Mesenchymal stem cell (in vitro differentiated cells and primary cell): ENCODE results near the gene KCNK13.
"Not testable (repeated sequence)": the region's sequence is repeated elsewhere in the genome, so short reads cannot be mapped to it uniquely, and the experiment has no call there.

Source experiments
- DNase-seq: peaks from one replicate; pipeline ENCODE4 v3.0.0-alpha.2; 2013
- H2AFZ ChIP-seq: one replicate; pipeline ENCODE4 v1.6.1; 2013; ENCODE audit warnings: low read depth, mild to moderate bottlenecking, control low read depth, inconsistent platforms, low read length, moderate library complexity
- H2AK5ac ChIP-seq: 2 replicates; pipeline ENCODE4 v1.6.1; 2013; ENCODE audit warnings: low read length, moderate library complexity, mild to moderate bottlenecking, inconsistent platforms; ENCODE audit not compliant: severe bottlenecking
- H2BK120ac ChIP-seq: one replicate; pipeline ENCODE4 v1.6.1; 2013; ENCODE audit warnings: low read depth, mild to moderate bottlenecking, inconsistent platforms, low read length, moderate library complexity
- H2BK12ac ChIP-seq, 2 experiments: one replicate each; pipeline ENCODE4 v1.6.1; 2013; ENCODE audit warnings: inconsistent platforms in 2 of 2, low read length in 2 of 2, mild to moderate bottlenecking in 2 of 2, moderate library complexity in 2 of 2, control low read depth in 1 of 2
- H2BK15ac ChIP-seq: one replicate; pipeline ENCODE4 v1.6.1; 2013; ENCODE audit warnings: mild to moderate bottlenecking, low read depth, inconsistent platforms; ENCODE audit not compliant: poor library complexity, severe bottlenecking
- H2BK5ac ChIP-seq: 2 replicates; pipeline ENCODE4 v1.6.1; 2013; ENCODE audit warnings: low read depth, mild to moderate bottlenecking, low read length, control low read depth, inconsistent platforms; ENCODE audit not compliant: poor library complexity, severe bottlenecking
- H3K14ac ChIP-seq, 2 experiments: one replicate each; pipeline ENCODE4 v1.6.1; 2013; ENCODE audit warnings: inconsistent platforms in 2 of 2, low read length in 2 of 2, control low read depth in 1 of 2, mild to moderate bottlenecking in 1 of 2, moderate library complexity in 1 of 2
- H3K18ac ChIP-seq, 2 experiments: one replicate each; pipeline ENCODE4 v1.6.1; 2013; ENCODE audit warnings: inconsistent platforms in 2 of 2, low read length in 2 of 2, control low read depth in 1 of 2, low read depth in 1 of 2, mild to moderate bottlenecking in 1 of 2
- H3K23ac ChIP-seq, 2 experiments: one replicate each; pipeline ENCODE4 v1.6.1; 2013; ENCODE audit warnings: inconsistent platforms in 2 of 2, low read length in 2 of 2, mild to moderate bottlenecking in 2 of 2, moderate library complexity in 2 of 2, control low read depth in 1 of 2
- H3K27ac ChIP-seq: 2 replicates; pipeline ENCODE4 v1.5.1; 2013; ENCODE audit warnings: mild to moderate bottlenecking, moderate library complexity, low read length, control low read depth, inconsistent platforms; ENCODE audit not compliant: poor library complexity, severe bottlenecking
- H3K27me3 ChIP-seq, 2 experiments: 2 replicates each; pipeline versions ENCODE4 v1.6.1 to v1.7.0; 2013; ENCODE audit warnings: low read length in 2 of 2, mild to moderate bottlenecking in 2 of 2, moderate library complexity in 2 of 2, control low read depth in 1 of 2, inconsistent platforms in 1 of 2; ENCODE audit not compliant: control insufficient read depth in 1 of 2, insufficient read depth in 1 of 2
- H3K36me3 ChIP-seq, 2 experiments: 2 replicates each; pipeline versions ENCODE4 v1.6.1 to v1.7.0; 2013; ENCODE audit warnings: low read length in 2 of 2, control low read depth in 1 of 2, inconsistent platforms in 1 of 2, low read depth in 1 of 2, mild to moderate bottlenecking in 1 of 2; ENCODE audit not compliant: insufficient read depth in 2 of 2, control insufficient read depth in 1 of 2
- H3K4ac ChIP-seq, 2 experiments: one replicate each; pipeline ENCODE4 v1.6.1; 2013; ENCODE audit warnings: inconsistent platforms in 2 of 2, low read length in 2 of 2, mild to moderate bottlenecking in 2 of 2, moderate library complexity in 2 of 2, control low read depth in 1 of 2, low read depth in 1 of 2
- H3K4me1 ChIP-seq: 2 replicates; pipeline ENCODE4 v1.6.1; 2013; ENCODE audit warnings: low read depth, low read length, control low read depth; ENCODE audit not compliant: control insufficient read depth, insufficient read depth
- H3K4me2 ChIP-seq: 2 replicates; pipeline ENCODE4 v1.6.1; 2013; ENCODE audit warnings: low read length, mild to moderate bottlenecking, inconsistent platforms; ENCODE audit not compliant: poor library complexity, severe bottlenecking
- H3K4me3 ChIP-seq, 2 experiments: 2 replicates each; pipeline versions ENCODE4 v1.5.1 to v1.7.0; 2013; ENCODE audit warnings: low read length in 2 of 2, mild to moderate bottlenecking in 2 of 2, control low read depth in 1 of 2, low read depth in 1 of 2; ENCODE audit not compliant: insufficient read depth in 1 of 2
- H3K79me1 ChIP-seq: replicated peaks from 2 replicates; pipeline ENCODE4 v1.6.1; 2013; ENCODE audit warnings: mild to moderate bottlenecking, control low read depth, low read length, inconsistent platforms; ENCODE audit not compliant: poor library complexity, severe bottlenecking
- H3K9ac ChIP-seq: 2 replicates; pipeline ENCODE4 v1.7.0; 2013; ENCODE audit warnings: mild to moderate bottlenecking, low read length, moderate library complexity
- H3K9me3 ChIP-seq: 2 replicates; pipeline ENCODE4 v1.7.0; 2013; ENCODE audit warnings: mild to moderate bottlenecking, low read length; ENCODE audit not compliant: control insufficient read depth
- H4K8ac ChIP-seq: one replicate; pipeline ENCODE4 v1.6.1; 2013; ENCODE audit warnings: inconsistent platforms, mild to moderate bottlenecking, low read length, moderate library complexity
- H4K91ac ChIP-seq: one replicate; pipeline ENCODE4 v1.6.1; 2013; ENCODE audit warnings: mild to moderate bottlenecking, low read length, inconsistent platforms
- WGBS: methylation state at CpG from one replicate; pipeline ENCODE4 v1.1.7; 2013; ENCODE audit warnings: mixed read lengths; 5-methylcytosine and 5-hydroxymethylcytosine counted together

Gene KCNK13

GRCh38 chr14:90204516-90204915 lies 142.7 kb downstream of the KCNK13 start:
- Histone ChIP-seq H3K9ac (no peak overlapping the region), H3K27ac (no peak overlapping the region), H2BK12ac (no peak overlapping the region), H2BK15ac (no peak overlapping the region), H3K4me2 (no peak overlapping the region), H4K91ac (no peak overlapping the region), H4K8ac (no peak overlapping the region), H3K4ac (no peak overlapping the region), H3K4me1 (no peaks in the 10 kb centered on the region), H3K9me3 (peaks cover 5% of the 10 kb centered on the region), H2AK5ac (no peak overlapping the region), H2BK120ac (no peak overlapping the region), H3K23ac (no peak overlapping the region), H3K27me3 (no peaks in the 10 kb centered on the region), H2AFZ (no peak overlapping the region), H3K4me3 (no peak overlapping the region), H3K18ac (no peak overlapping the region), H3K79me1 (no peaks in the 10 kb centered on the region), H2BK5ac (no peak overlapping the region), H3K14ac (no peak overlapping the region), H3K36me3 (no peaks in the 10 kb centered on the region)
- no peak for DNase-seq

GRCh38 chr14:90213099-90213748 lies 151.4 kb downstream of the KCNK13 start:
- WGBS = 74% methylated on average over 7 of the region's 7 CpGs
- Histone ChIP-seq H2BK15ac (no peak overlapping the region), H3K4me2 (no peak overlapping the region)

GRCh38 chr14:90228478-90228877 lies 166.7 kb downstream of the KCNK13 start:
- Histone ChIP-seq H3K9ac (no peak overlapping the region), H3K4me3 (no peak overlapping the region), H3K4me1 (no peaks in the 10 kb centered on the region), H3K4ac (no peak overlapping the region), H3K18ac (no peak overlapping the region), H3K14ac (no peak overlapping the region), H2BK12ac (no peak overlapping the region), H2BK15ac (no peak overlapping the region), H3K9me3 (peaks cover 6% of the 10 kb centered on the region), H3K36me3 (no peaks in the 10 kb centered on the region), H4K8ac (no peak overlapping the region), H3K23ac (no peak overlapping the region), H2BK120ac (no peak overlapping the region), H3K27me3 (peaks cover 5% of the 10 kb centered on the region in 2 experiments), H3K27ac (no peak overlapping the region), H2AK5ac (no peak overlapping the region), H2AFZ (no peak overlapping the region), H4K91ac (no peak overlapping the region), H3K4me2 (no peak overlapping the region), H2BK5ac (no peak overlapping the region), H3K79me1 (no peaks in the 10 kb centered on the region)
- 78% methylated on average over 4 of the region's 4 CpGs for WGBS
- DNase-seq = no peak

More at GRCh38 chr14:90213099-90213748, 151.4 kb downstream of the KCNK13 start:
- no peak overlapping the region for H3K4me3 ChIP-seq
- no peak overlapping the region for H4K91ac ChIP-seq
- no peak overlapping the region for H3K27ac ChIP-seq
- no peak overlapping the region for H2BK5ac ChIP-seq
- peaks cover 4% of the 10 kb centered on the region for H3K9me3 ChIP-seq
- H3K36me3 ChIP-seq = no peaks in the 10 kb centered on the region
- H2AK5ac ChIP-seq = no peak overlapping the region
- no peak overlapping the region for H3K14ac ChIP-seq
- DNase-seq = no peak
- no peaks in the 10 kb centered on the region for H3K4me1 ChIP-seq
- no peak overlapping the region for H2AFZ ChIP-seq
- H2BK120ac ChIP-seq = no peak overlapping the region
- no peak overlapping the region for H2BK12ac ChIP-seq
- no peak overlapping the region for H4K8ac ChIP-seq
- no peak overlapping the region for H3K18ac ChIP-seq
- H3K27me3 ChIP-seq = no peaks in the 10 kb centered on the region
- no peak overlapping the region for H3K4ac ChIP-seq
- no peak overlapping the region for H3K9ac ChIP-seq
- H3K79me1 ChIP-seq = no peaks in the 10 kb centered on the region
- H3K23ac ChIP-seq = no peak overlapping the region

GRCh38 chr14:90229942-90230341 lies 168.1 kb downstream of the KCNK13 start:
- H3K23ac ChIP-seq, H3K4me3 ChIP-seq, H2BK12ac ChIP-seq, DNase-seq, H3K9me3 ChIP-seq, H2AK5ac ChIP-seq, H4K8ac ChIP-seq, H3K36me3 ChIP-seq, H2BK15ac ChIP-seq, H3K18ac ChIP-seq, H3K4me2 ChIP-seq, H3K14ac ChIP-seq, H2AFZ ChIP-seq, H3K4ac ChIP-seq, H3K4me1 ChIP-seq, H3K79me1 ChIP-seq, H2BK5ac ChIP-seq, H4K91ac ChIP-seq, H3K9ac ChIP-seq, H3K27ac ChIP-seq, H2BK120ac ChIP-seq: not testable (repeated sequence)
- WGBS = 100% methylated on average over 1 of the region's 1 CpG
- peaks cover 9 to 16% of the 10 kb centered on the region in 2 experiments for H3K27me3 ChIP-seq
